ENCODE results near the gene STPG2. TPM values are rescaled to one million over a fixed set of nuclear protein-coding genes. Genes with fewer than 3 reads are reported as not detected.

The STPG2 gene
- total RNA-seq, 1 donor from 2014 or later, result 0.99 TPM

DNA sequence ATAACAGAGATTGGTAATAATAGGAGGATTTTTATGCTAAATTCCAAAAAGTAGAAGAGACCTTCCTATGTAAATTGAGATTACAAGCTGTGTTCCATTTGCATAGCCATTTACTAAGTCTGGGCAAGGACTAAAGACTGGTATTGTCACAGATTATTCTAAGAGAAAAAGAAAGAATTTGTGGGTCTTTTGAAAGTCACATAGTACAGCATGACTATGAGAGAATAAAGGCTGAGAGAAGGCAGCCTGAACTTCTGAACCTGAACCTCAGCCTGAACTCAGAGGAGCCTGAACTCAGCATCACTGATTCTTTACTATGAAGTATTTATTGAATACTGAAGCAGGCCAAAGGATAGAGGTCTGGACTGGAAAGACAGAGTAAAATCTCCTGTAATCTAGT lies 297.5 kb downstream of the STPG2 start:
- Histone ChIP-seq H3K4me1 (no peaks in the 10 kb centered on the region), H3F3A (ENCODE audit: low read depth) (no peaks in the 10 kb centered on the region), H3K36me3 (no peaks in the 10 kb centered on the region), H3K4me2 (no peak overlapping the region), H4K20me1 (ENCODE audit: low read depth) (no peaks in the 10 kb centered on the region), H2AFZ (replicated peaks) (no peak overlapping the region), H3K27ac (no peak overlapping the region), H3K9me3 (ENCODE audit: low read depth) (no peaks in the 10 kb centered on the region), H3K79me2 (ENCODE audit: low read depth) (no peaks in the 10 kb centered on the region), H3K27me3 (no peaks in the 10 kb centered on the region), H3K4me3 (no peak overlapping the region), H3K9ac (no peak overlapping the region)
- H3K4me3 Mint-ChIP-seq, result no peak overlapping the region
- no peaks in the 10 kb centered on the region for H3K4me1 Mint-ChIP-seq
- no peak overlapping the region for H3K27ac Mint-ChIP-seq
- H3K27me3 Mint-ChIP-seq (ENCODE audit: insufficient read depth, low read depth), result no peaks in the 10 kb centered on the region
- no peaks in the 10 kb centered on the region for H3K36me3 Mint-ChIP-seq
- H3K9me3 Mint-ChIP-seq, result no peaks in the 10 kb centered on the region
- TF ChIP-seq EZH2phosphoT487 (IDR thresholded peaks at IDR 0.05) (no peak), EZH2 (IDR thresholded peaks at IDR 0.05) (no peak)
- TF ChIP-seq, protein P1, sequence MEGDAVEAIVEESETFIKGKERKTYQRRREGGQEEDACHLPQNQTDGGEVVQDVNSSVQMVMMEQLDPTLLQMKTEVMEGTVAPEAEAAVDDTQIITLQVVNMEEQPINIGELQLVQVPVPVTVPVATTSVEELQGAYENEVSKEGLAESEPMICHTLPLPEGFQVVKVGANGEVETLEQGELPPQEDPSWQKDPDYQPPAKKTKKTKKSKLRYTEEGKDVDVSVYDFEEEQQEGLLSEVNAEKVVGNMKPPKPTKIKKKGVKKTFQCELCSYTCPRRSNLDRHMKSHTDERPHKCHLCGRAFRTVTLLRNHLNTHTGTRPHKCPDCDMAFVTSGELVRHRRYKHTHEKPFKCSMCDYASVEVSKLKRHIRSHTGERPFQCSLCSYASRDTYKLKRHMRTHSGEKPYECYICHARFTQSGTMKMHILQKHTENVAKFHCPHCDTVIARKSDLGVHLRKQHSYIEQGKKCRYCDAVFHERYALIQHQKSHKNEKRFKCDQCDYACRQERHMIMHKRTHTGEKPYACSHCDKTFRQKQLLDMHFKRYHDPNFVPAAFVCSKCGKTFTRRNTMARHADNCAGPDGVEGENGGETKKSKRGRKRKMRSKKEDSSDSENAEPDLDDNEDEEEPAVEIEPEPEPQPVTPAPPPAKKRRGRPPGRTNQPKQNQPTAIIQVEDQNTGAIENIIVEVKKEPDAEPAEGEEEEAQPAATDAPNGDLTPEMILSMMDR (IDR thresholded peaks at IDR 0.05), result no peak
- DNase-seq (ENCODE audit: low spot score), result no peak

DNA sequence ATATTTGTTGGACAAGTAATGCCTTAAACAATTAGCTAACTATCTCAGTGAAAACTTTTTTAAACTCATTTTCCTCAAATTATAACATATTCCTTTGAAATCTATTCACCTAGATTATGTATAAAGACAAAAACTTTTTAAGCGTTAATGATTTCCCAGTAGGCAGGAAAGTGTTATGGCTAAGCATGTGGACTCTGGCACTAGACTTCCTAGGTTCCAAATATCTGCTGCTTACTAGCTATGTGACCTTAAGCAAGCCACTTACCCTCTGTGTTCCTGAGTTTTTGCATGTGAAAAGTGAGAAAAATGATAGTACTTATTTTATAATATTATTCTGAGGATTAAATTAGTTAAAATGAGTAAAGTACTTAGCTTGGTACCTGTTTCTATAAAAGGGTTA lies 301.8 kb downstream of the STPG2 start:
- H3K79me2 ChIP-seq (ENCODE audit: low read depth), result no peaks in the 10 kb centered on the region
- H2AFZ ChIP-seq (replicated peaks), result no peak overlapping the region
- TF ChIP-seq EZH2 (IDR thresholded peaks at IDR 0.05), result no peak
- no peak for TF ChIP-seq EZH2phosphoT487 (IDR thresholded peaks at IDR 0.05)
- TF ChIP-seq, protein P1 (IDR thresholded peaks at IDR 0.05), result no peak
- no peaks in the 10 kb centered on the region for H3K4me1 ChIP-seq
- no peaks in the 10 kb centered on the region for H3K27me3 ChIP-seq
- H3K27me3 Mint-ChIP-seq (ENCODE audit: insufficient read depth, low read depth), result no peaks in the 10 kb centered on the region
- no peaks in the 10 kb centered on the region for H3K36me3 ChIP-seq
- no peaks in the 10 kb centered on the region for H3K9me3 Mint-ChIP-seq
- no peaks in the 10 kb centered on the region for H4K20me1 ChIP-seq (ENCODE audit: low read depth)
- H3K4me3 ChIP-seq, result no peak overlapping the region
- no peak overlapping the region for H3K9ac ChIP-seq
- no peak overlapping the region for H3K27ac Mint-ChIP-seq
- no peak overlapping the region for H3K4me3 Mint-ChIP-seq
- no peaks in the 10 kb centered on the region for H3F3A ChIP-seq (ENCODE audit: low read depth)
- H3K9me3 ChIP-seq (ENCODE audit: low read depth), result no peaks in the 10 kb centered on the region
- H3K27ac ChIP-seq, result no peak overlapping the region
- DNase-seq (ENCODE audit: low spot score), result no peak
- no peaks in the 10 kb centered on the region for H3K36me3 Mint-ChIP-seq
- no peaks in the 10 kb centered on the region for H3K4me1 Mint-ChIP-seq
- no peak overlapping the region for H3K4me2 ChIP-seq

DNA sequence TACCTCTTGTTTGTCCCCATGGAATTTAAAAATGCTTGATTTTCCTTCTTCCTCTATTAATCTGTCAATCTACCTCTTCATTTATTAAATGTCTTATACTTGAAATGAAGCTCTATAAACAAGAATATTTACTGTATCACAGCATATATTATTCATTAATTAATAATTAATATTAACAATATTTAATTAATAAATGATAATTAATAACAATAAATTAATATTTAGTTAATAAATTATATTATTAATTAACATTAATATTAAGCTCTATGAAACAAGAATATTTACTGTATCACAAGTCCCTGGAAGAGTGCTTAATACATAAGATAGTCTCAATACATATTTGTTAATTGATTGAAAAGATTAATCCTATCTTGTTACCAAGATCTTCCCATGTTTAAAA lies 306.6 kb downstream of the STPG2 start:
- DNase-seq (ENCODE audit: low spot score), result no peak
- Histone ChIP-seq H3F3A (ENCODE audit: low read depth) (no peaks in the 10 kb centered on the region), H4K20me1 (ENCODE audit: low read depth) (no peaks in the 10 kb centered on the region), H3K27me3 (no peaks in the 10 kb centered on the region), H3K27ac (no peak overlapping the region), H3K4me3 (no peak overlapping the region), H3K4me2 (no peak overlapping the region), H3K9ac (no peak overlapping the region), H3K79me2 (ENCODE audit: low read depth) (no peaks in the 10 kb centered on the region), H2AFZ (replicated peaks) (no peak overlapping the region), H3K9me3 (ENCODE audit: low read depth) (no peaks in the 10 kb centered on the region), H3K36me3 (no peaks in the 10 kb centered on the region), H3K4me1 (no peaks in the 10 kb centered on the region)
- TF ChIP-seq EZH2phosphoT487 (IDR thresholded peaks at IDR 0.05) (no peak), EZH2 (IDR thresholded peaks at IDR 0.05) (no peak)
- TF ChIP-seq, protein P1 (IDR thresholded peaks at IDR 0.05), result no peak
- Mint-ChIP-seq H3K9me3 (peaks cover 2% of the 10 kb centered on the region), H3K27me3 (ENCODE audit: insufficient read depth, low read depth) (no peaks in the 10 kb centered on the region), H3K4me3 (no peak overlapping the region), H3K4me1 (no peaks in the 10 kb centered on the region), H3K27ac (no peak overlapping the region), H3K36me3 (no peaks in the 10 kb centered on the region)
